Measurements from ENCODE around the gene SPRYD4. TPM values are rescaled to one million over a fixed set of nuclear protein-coding genes. Genes with fewer than 3 reads are reported as not detected.
A peak's percentile ranks its signal among the peaks of the same experiment; 100 is the strongest.

The SPRYD4 gene
- total RNA-seq (ENCODE audit: unreplicated experiment), result 3.6 TPM
- long read RNA-seq, full-length matches to known transcripts, result 15 of 15 reads
- long read RNA-seq, partial matches to known transcripts, result 0 of 15 reads
- long read RNA-seq, other reads (novel, unspliced or antisense), result 0 of 15 reads

DNA sequence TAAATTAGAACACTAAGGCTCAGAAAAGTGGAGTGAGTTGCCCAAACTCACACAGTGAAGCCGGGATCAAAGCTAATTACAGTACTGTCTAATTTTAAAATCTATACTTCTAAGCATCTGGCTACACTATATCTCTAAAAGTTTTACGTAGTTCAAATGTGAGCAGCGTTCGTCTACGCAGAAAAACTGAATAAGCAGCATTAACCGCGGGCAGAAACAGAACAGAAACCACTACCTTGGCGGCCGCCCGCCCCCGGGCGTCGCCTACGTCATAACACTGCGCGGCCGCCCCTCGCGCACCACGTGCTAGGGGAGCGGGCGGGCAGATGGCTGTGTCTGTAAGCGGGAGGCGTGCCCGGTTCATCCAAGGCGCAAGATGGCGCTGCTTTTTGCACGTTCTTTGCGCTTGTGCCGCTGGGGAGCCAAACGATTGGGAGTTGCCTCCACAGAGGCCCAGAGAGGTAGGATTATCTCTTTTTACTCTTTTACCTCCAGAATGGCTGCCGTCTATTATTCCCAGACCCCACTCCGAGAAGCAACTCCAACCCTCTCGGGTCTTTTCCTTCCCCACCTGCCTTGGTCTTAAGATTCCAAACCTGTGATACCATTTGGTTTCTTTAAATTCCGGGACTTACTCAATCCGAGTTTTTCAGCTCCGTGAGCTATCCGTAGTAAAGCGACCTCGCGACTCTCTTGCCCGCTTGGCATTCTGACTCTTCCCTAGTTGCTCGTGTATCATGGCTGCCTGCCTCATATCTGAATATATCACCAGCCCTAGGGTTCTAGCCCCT lies at the start of gene SPRYD4:
Gene SPRYD4 (plus strand): TSS at position 363 of the 791 bp plus-strand sequence. CDS start 14 bp downstream, at position 377.
- peak within 1 kb of the TSS; percentile 99 for H3K4me3 Mint-ChIP-seq (ENCODE audit: unreplicated experiment)
- peaks cover 2% of the 10 kb centered on the region for H3K4me1 Mint-ChIP-seq (ENCODE audit: low read depth, unreplicated experiment)
- H3K27me3 Mint-ChIP-seq (ENCODE audit: unreplicated experiment), result peaks cover 9% of the 10 kb centered on the region
- peaks cover 6% of the 10 kb centered on the region for H3K9me3 Mint-ChIP-seq (ENCODE audit: unreplicated experiment)
- no peaks in the 10 kb centered on the region for H3K36me3 Mint-ChIP-seq (ENCODE audit: unreplicated experiment)
- peak; percentile 93 for DNase-seq
- TF ChIP-seq, protein P1, sequence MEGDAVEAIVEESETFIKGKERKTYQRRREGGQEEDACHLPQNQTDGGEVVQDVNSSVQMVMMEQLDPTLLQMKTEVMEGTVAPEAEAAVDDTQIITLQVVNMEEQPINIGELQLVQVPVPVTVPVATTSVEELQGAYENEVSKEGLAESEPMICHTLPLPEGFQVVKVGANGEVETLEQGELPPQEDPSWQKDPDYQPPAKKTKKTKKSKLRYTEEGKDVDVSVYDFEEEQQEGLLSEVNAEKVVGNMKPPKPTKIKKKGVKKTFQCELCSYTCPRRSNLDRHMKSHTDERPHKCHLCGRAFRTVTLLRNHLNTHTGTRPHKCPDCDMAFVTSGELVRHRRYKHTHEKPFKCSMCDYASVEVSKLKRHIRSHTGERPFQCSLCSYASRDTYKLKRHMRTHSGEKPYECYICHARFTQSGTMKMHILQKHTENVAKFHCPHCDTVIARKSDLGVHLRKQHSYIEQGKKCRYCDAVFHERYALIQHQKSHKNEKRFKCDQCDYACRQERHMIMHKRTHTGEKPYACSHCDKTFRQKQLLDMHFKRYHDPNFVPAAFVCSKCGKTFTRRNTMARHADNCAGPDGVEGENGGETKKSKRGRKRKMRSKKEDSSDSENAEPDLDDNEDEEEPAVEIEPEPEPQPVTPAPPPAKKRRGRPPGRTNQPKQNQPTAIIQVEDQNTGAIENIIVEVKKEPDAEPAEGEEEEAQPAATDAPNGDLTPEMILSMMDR (IDR thresholded peaks at IDR 0.05; ENCODE audit: partially characterized antibody, unreplicated experiment), result no peak
- H3K27ac Mint-ChIP-seq (ENCODE audit: unreplicated experiment), result peak within 1 kb of the TSS; percentile 99

DNA sequence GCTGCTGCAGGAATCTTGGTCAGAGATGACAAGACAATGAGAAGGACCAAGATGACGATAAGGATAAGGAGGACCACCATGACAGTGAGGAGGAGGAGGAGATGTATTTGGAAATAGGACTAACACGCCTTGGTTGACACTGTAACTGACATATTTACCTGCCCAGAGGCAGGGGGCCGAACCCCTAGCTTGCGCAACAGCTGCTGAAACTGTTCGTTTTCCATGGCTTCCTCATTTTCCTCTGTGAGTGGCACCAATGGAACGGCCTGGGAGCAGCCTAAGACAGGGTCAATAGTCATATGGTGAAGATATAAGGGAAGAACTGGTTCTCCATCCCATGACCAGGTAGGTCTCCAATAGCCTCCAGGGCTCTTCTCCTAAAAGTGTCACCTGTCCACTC lies 48.0 kb upstream of the SPRYD4 start:
- Mint-ChIP-seq H3K4me3 (ENCODE audit: unreplicated experiment) (no peak overlapping the region), H3K27ac (ENCODE audit: unreplicated experiment) (no peak overlapping the region), H3K9me3 (ENCODE audit: unreplicated experiment) (no peaks in the 10 kb centered on the region), H3K27me3 (ENCODE audit: unreplicated experiment) (no peaks in the 10 kb centered on the region), H3K4me1 (ENCODE audit: low read depth, unreplicated experiment) (no peaks in the 10 kb centered on the region), H3K36me3 (ENCODE audit: unreplicated experiment) (no peaks in the 10 kb centered on the region)
- DNase-seq, result no peak
- TF ChIP-seq, protein P1 (IDR thresholded peaks at IDR 0.05; ENCODE audit: partially characterized antibody, unreplicated experiment), result no peak

DNA sequence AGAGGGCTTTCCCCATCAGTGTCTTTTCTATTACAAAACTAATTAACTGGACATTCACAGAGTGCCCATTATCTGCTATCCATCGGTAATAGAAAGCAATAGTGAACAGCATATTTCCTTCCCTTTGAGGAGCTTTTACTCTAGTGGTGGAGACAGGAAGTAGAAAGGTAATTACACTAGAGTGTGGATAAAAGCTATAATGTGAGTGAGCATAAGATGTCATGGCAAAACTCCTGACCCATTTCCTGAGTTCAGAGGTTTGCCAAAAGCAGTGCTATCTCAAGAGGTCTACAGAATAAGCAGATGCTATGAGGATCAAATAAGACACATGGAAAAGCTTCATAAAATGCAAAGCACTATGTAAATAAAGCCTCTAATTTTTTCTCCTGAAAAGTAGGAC lies 43.2 kb upstream of the SPRYD4 start:
- Mint-ChIP-seq H3K36me3 (ENCODE audit: unreplicated experiment) (no peaks in the 10 kb centered on the region), H3K9me3 (ENCODE audit: unreplicated experiment) (peaks cover 3% of the 10 kb centered on the region), H3K4me1 (ENCODE audit: low read depth, unreplicated experiment) (no peaks in the 10 kb centered on the region), H3K4me3 (ENCODE audit: unreplicated experiment) (no peak overlapping the region), H3K27ac (ENCODE audit: unreplicated experiment) (no peak overlapping the region), H3K27me3 (ENCODE audit: unreplicated experiment) (peaks cover 2% of the 10 kb centered on the region)
- DNase-seq, result no peak
- TF ChIP-seq, protein P1 (IDR thresholded peaks at IDR 0.05; ENCODE audit: partially characterized antibody, unreplicated experiment), result no peak

DNA sequence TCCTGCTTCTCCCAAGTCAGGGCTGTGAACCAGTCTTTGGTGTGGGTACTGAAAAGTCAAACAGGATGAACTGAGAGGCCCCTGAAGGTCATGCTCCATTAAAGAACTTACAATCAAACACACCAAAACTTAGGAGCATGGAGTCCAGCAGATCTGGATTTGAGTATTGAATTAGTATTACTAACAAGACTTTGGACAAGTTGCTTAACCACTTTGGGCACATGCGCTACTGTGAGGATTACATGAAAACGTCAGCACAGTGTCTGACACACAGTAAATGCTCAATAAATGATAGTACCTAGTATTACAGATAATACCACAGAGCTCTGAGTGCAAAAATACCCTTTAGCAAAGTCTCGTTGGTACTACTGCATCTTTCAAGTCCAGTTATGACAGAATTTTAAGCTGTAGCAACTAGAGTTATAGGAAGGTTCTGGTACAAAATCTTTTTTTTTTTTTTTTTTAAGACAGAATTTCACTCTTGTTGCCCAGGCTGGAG lies 42.4 kb upstream of the SPRYD4 start:
- DNase-seq, result no peak
- peaks cover 2% of the 10 kb centered on the region for H3K27me3 Mint-ChIP-seq (ENCODE audit: unreplicated experiment)
- no peak overlapping the region for H3K27ac Mint-ChIP-seq (ENCODE audit: unreplicated experiment)
- peaks cover 3% of the 10 kb centered on the region for H3K9me3 Mint-ChIP-seq (ENCODE audit: unreplicated experiment)
- H3K4me1 Mint-ChIP-seq (ENCODE audit: low read depth, unreplicated experiment), result no peaks in the 10 kb centered on the region
- H3K36me3 Mint-ChIP-seq (ENCODE audit: unreplicated experiment), result no peaks in the 10 kb centered on the region
- TF ChIP-seq, protein P1 (IDR thresholded peaks at IDR 0.05; ENCODE audit: partially characterized antibody, unreplicated experiment), result no peak
- no peak overlapping the region for H3K4me3 Mint-ChIP-seq (ENCODE audit: unreplicated experiment)

DNA sequence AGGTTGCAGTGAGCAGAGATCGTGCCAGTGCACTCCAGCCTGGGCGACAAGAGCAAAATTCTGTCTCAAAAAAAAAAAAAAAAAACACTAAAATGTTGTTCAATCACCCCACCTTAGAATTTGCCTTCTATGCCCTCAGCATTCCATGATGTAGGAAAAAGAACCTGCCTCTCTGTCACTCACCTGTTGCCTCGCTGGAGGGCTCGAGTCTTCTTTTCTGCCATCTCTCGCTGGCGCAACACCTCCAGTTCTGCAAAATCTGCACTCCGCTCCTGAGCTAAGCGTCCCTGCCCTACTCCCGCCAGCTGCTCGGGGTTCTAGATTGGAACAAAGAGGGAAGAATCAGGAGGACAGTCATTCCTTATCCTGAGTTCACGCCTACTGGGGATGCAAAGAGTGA lies 37.1 kb upstream of the SPRYD4 start:
- peaks cover 4% of the 10 kb centered on the region for H3K27me3 Mint-ChIP-seq (ENCODE audit: unreplicated experiment)
- no peaks in the 10 kb centered on the region for H3K36me3 Mint-ChIP-seq (ENCODE audit: unreplicated experiment)
- H3K9me3 Mint-ChIP-seq (ENCODE audit: unreplicated experiment), result peaks cover 3% of the 10 kb centered on the region
- TF ChIP-seq, protein P1 (IDR thresholded peaks at IDR 0.05; ENCODE audit: partially characterized antibody, unreplicated experiment), result no peak
- H3K4me1 Mint-ChIP-seq (ENCODE audit: low read depth, unreplicated experiment), result no peaks in the 10 kb centered on the region
- no peak overlapping the region for H3K4me3 Mint-ChIP-seq (ENCODE audit: unreplicated experiment)
- no peak overlapping the region for H3K27ac Mint-ChIP-seq (ENCODE audit: unreplicated experiment)
- DNase-seq, result no peak

All from glutamatergic neuron (in vitro differentiated cells).